GM19240 (cell line): ENCODE data around the gene SYNM.

Experiments
- DNase-seq: peaks from one replicate; pipeline ENCODE4 v3.0.0; 2011; ENCODE audit warnings: low spot score; ENCODE audit not compliant: insufficient read length

The SYNM gene

GRCh38 chr15:99122831-99123712, 18.2 kb downstream of the SYNM start:
- no peak for DNase-seq

GRCh38 chr15:99123713-99124451, 19.0 kb downstream of the SYNM start:
- no peak for DNase-seq

- DNase-seq: no peak
These were observed 19.8 kb downstream of the SYNM start for GRCh38 chr15:99124641-99125040.

- no peak for DNase-seq
These were observed 20.4 kb downstream of the SYNM start for GRCh38 chr15:99125061-99125891.

DNA sequence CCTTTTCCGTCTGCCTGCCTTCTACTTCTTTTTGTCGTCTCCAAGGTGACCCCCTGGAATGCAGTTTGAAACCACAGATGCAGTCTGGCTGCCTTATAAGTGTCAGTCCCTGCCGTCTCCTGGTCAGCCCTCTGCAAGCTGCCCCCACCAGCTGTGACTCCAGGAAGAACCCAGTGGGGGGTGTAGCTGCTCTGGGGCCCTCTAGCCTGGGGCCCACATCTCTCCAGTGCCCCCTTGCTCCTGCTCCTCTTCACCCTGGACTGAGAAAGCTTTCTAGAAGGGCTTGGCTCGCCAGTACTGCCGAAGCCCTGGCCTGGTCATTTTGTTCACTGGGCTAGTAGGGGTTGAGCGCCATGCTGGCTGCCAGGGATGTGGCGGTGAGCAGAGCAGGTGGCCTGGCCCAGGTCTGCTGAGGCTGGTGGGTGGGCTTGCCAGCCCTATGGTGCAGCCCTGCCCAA, 21.3 kb downstream of the SYNM start:
- DNase-seq: no peak

DNA sequence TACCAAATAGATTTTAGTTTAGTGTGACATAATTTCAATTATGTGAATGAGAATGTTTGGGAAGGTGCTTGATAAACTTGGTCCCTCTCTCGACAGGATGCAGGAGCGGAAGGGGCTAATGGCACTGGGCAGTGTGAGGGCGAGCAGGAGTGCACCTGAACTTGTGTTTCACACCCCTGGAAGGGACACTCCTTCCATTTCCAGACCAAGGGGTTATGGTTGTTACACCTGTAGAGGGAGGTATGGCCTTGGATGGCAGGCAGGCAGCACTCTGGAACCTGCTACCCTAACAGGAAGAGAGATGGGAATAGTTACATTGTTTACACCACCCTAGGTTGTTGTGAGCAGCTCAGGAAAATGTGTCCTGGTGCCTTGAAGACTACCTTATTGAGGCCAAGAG, 22.1 kb downstream of the SYNM start:
- no peak for DNase-seq

- no peak for DNase-seq
These were observed 22.9 kb downstream of the SYNM start for GRCh38 chr15:99127773-99128172.

DNA sequence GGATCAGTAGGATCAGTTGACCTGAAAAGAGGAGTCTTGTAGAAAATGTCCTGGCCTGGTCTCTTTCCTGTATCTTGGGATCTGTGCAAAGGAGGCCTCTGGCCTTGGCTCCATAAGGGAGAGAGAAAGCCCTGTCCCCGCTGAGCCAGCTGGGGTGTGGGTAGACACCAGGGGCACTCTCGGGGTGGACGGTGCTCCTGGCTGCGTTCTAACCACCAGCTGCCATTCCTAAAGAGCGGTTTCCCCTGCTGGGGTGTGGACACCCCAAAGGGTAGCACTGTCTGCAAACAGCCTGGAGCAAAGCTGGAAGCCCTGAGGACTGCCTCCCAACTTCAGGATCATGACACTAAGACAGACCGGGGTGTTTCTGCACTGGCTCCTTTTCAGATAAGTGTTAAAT, 23.5 kb downstream of the SYNM start:
- no peak for DNase-seq

GRCh38 chr15:99129644-99130043, 24.8 kb downstream of the SYNM start:
- no peak for DNase-seq

DNA sequence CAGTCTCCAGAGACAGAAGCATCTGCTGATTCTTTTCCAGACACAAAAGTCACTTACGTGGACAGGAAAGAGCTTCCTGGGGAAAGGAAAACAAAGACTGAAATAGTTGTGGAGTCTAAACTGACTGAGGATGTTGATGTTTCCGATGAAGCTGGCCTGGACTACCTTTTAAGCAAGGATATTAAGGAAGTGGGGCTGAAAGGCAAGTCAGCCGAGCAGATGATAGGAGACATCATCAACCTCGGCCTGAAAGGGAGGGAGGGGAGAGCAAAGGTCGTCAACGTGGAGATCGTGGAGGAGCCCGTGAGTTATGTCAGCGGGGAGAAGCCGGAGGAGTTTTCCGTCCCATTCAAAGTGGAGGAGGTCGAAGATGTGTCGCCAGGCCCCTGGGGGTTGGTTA, 25.4 kb downstream of the SYNM start:
- DNase-seq: no peak

- DNase-seq: no peak
These were observed 26.0 kb downstream of the SYNM start for GRCh38 chr15:99130765-99131440.

DNA sequence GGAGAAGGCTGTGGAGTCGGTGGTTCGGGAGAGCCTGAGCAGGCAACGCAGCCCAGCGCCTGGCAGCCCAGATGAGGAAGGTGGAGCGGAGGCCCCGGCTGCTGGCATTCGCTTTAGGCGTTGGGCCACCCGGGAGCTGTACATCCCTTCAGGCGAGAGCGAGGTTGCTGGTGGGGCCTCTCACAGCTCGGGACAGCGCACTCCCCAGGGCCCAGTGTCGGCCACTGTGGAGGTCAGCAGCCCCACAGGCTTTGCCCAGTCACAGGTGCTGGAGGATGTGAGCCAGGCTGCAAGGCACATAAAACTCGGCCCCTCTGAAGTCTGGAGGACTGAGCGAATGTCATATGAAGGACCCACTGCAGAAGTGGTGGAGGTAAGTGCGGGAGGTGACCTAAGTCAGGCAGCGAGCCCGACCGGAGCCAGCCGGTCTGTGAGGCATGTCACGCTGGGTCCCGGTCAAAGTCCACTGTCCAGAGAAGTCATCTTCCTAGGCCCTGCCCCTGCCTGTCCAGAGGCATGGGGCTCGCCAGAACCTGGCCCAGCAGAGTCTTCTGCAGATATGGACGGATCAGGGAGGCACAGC, 26.7 kb downstream of the SYNM start:
- no peak for DNase-seq

DNA sequence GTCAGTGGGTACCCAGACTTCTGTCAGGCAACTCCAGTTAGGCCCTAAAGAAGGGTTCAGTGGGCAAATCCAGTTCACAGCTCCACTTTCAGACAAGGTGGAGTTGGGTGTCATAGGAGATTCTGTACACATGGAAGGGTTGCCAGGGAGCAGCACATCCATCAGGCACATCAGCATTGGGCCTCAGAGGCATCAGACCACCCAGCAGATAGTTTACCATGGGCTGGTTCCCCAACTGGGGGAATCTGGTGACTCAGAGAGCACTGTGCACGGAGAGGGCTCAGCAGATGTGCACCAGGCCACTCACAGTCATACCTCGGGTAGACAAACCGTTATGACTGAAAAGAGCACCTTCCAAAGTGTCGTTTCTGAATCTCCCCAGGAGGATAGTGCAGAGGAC, 27.2 kb downstream of the SYNM start:
- no peak for DNase-seq

GRCh38 chr15:99132634-99133287, 27.9 kb downstream of the SYNM start:
- DNase-seq: no peak

DNA sequence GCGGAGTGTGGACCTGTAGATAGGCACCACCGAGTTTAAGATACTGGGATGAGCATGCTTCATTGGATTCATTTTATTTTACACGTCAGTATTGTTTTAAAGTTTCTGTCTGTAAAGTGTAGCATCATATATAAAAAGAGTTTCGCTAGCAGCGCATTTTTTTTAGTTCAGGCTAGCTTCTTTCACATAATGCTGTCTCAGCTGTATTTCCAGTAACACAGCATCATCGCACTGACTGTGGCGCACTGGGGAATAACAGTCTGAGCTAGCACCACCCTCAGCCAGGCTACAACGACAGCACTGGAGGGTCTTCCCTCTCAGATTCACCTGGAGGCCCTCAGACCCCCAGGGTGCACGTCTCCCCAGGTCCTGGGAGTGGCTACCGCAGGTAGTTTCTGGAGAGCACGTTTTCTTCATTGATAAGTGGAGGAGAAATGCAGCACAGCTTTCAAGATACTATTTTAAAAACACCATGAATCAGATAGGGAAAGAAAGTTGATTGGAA, 29.5 kb downstream of the SYNM start:
- no peak for DNase-seq

DNA sequence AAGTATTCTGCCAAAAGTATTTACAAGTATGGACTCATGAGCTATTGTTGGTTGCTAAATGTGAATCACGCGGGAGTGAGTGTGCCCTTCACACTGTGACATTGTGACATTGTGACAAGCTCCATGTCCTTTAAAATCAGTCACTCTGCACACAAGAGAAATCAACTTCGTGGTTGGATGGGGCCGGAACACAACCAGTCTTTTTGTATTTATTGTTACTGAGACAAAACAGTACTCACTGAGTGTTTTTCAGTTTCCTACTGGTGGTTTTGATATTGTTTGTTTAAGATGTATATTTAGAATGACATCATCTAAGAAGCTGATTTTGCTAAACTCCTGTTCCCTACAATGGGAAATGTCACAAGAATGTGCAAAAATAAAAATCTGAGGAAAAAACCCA, 30.3 kb downstream of the SYNM start:
- DNase-seq: no peak

GRCh38 chr15:99137111-99137546, 32.2 kb downstream of the SYNM start:
- DNase-seq: no peak

- DNase-seq: no peak
These were observed 33.0 kb downstream of the SYNM start for GRCh38 chr15:99137877-99138276.

DNA sequence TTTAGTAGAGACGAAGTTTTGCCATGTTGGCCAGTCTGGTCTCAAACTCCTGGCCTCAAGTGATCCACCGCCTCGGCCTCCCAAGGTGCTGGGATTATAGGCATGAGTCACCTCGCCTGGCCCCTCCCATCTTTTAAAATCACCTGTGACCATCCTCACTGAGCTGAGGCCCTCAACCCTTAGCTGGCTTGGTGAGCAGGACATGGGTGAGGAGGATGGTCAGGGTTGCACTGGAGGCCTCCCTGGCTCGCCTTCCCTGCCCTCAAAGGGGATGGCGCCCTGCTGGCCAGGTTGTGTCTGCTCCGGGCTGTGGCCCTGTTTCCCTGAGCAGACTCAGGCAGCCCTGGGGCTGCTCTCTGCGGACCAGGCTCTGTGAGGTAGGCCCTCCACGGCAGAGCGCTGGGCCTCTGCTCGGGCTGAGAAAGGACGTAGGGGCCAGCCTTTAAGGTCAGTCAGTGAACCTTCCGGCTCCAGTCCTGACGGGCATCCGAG, 33.7 kb downstream of the SYNM start:
- no peak for DNase-seq

GRCh38 chr15:99139276-99139675, 34.4 kb downstream of the SYNM start:
- no peak for DNase-seq
